PC-3 (cell line): ENCODE results near the gene FAM120B. TPM values are rescaled to one million over a fixed set of nuclear protein-coding genes. Genes with fewer than 3 reads are reported as not detected.

Source experiments
- ATAC-seq: fragments of 200-7000 bp; cut with Tn5 transposase; 2 replicates; pipeline ENCODE4 v1.9.1; 2020; ENCODE audit warnings: mild to moderate bottlenecking, moderate library complexity
- BruUV-seq: library from RNA; stranded (reverse); fragments of 400-500 nt; replicated peaks from 2 replicates; lab custom pipeline; 2021; lab: Mats Ljungman, UMichigan
- CTCF ChIA-PET: fragments of 300-600 bp; sonication (Branson Sonifier 250); formaldehyde crosslinking; loops from one replicate; lab custom pipeline; 2022; ENCODE audit warnings: antibody characterized with exemption; lab: Charles Lee
- POLR2A ChIA-PET: fragments of 300-600 bp; sonication (Branson Sonifier 250); formaldehyde crosslinking; loops from one replicate; lab custom pipeline; 2022; ENCODE audit warnings: antibody characterized with exemption; ENCODE audit not compliant: unreplicated experiment; lab: Charles Lee
- DNase-seq: peaks from one replicate; pipeline ENCODE4 v3.0.0-alpha.2; 2015
- H2AFZ ChIP-seq: fragments of 300-600 bp; sonication (generic); 2 replicates; pipeline ENCODE4 v1.6.0; 2016; ENCODE audit warnings: antibody characterized with exemption, low read length
- H3F3A ChIP-seq: fragments of 300-600 bp; sonication (generic); one replicate; pipeline ENCODE4 v1.6.0; 2017; ENCODE audit warnings: antibody characterized with exemption, low read length, control low read depth, mild to moderate bottlenecking; ENCODE audit not compliant: unreplicated experiment
- H3K27ac ChIP-seq: fragments of 300-600 bp; sonication (generic); 2 replicates; pipeline ENCODE4 v1.5.1; 2016; ENCODE audit warnings: mild to moderate bottlenecking, low read length
- H3K27me3 ChIP-seq: fragments of 300-600 bp; sonication (generic); 2 replicates; pipeline ENCODE4 v1.6.1; 2016; ENCODE audit warnings: low read length, mixed read lengths
- H3K36me3 ChIP-seq: fragments of 300-600 bp; sonication (generic); 2 replicates; pipeline ENCODE4 v1.6.1; 2016; ENCODE audit warnings: low read depth, mixed run types, low read length, mixed read lengths
- H3K4me1 ChIP-seq: fragments of 300-600 bp; sonication (generic); 2 replicates; pipeline ENCODE4 v1.5.1; 2016; ENCODE audit warnings: low read length; ENCODE audit not compliant: insufficient read depth
- H3K4me2 ChIP-seq: fragments of 300-600 bp; sonication (generic); 2 replicates; pipeline ENCODE4 v1.6.0; 2016; ENCODE audit warnings: low read length
- H3K4me3 ChIP-seq: fragments of 300-600 bp; sonication (generic); 2 replicates; pipeline ENCODE4 v1.5.1; 2016; ENCODE audit warnings: mild to moderate bottlenecking, low read length, mixed read lengths
- H3K79me2 ChIP-seq: fragments of 300-600 bp; sonication (generic); 2 replicates; pipeline ENCODE4 v1.6.1; 2017; ENCODE audit warnings: low read length, mixed read lengths
- H3K9ac ChIP-seq: fragments of 300-600 bp; sonication (generic); 2 replicates; pipeline ENCODE4 v1.6.0; 2016; ENCODE audit warnings: mild to moderate bottlenecking, low read length
- H3K9me2 ChIP-seq: fragments of 300-600 bp; sonication (generic); replicated peaks from 2 replicates; pipeline ENCODE4 v1.6.1; 2016; ENCODE audit warnings: mixed run types, low read length, mixed read lengths
- H3K9me3 ChIP-seq: fragments of 300-600 bp; sonication (generic); 2 replicates; pipeline ENCODE4 v1.6.1; 2016; ENCODE audit warnings: low read length, mixed read lengths
- H4K20me1 ChIP-seq: fragments of 300-600 bp; sonication (generic); 2 replicates; pipeline ENCODE4 v1.6.1; 2016; ENCODE audit warnings: low read length, mixed read lengths
- EZH2 ChIP-seq: fragments of 300-600 bp; sonication (generic); IDR thresholded peaks from one replicate; pipeline ENCODE4 v1.6.1; 2017; ENCODE audit warnings: antibody characterized with exemption, mild to moderate bottlenecking, low read length; ENCODE audit not compliant: unreplicated experiment
- EZH2phosphoT487 ChIP-seq: fragments of 300-600 bp; sonication (generic); IDR thresholded peaks from 2 replicates; pipeline ENCODE4 v1.6.1; 2018; ENCODE audit warnings: mild to moderate bottlenecking, antibody characterized with exemption, low read length, borderline replicate concordance
- intact Hi-C: fragments of 100-400 bp; cut with micrococcal nuclease; formaldehyde crosslinking; loops from 2 replicates; pipeline ENCODE4 v1.9.0; 2023
- total RNA-seq: library from RNA; depleted of rRNA; stranded (reverse); fragments of >200 nt; gene quantifications from 2 replicates; pipeline ENCODE4 v1.2.3, GENCODE V29; 2014
- TF ChIP-seq, protein P1 (sequence below): fragments of 300-600 bp; sonication (generic); conservative IDR thresholded peaks from 2 replicates; pipeline ENCODE4 v1.5.1; 2017; ENCODE audit warnings: antibody characterized with exemption, low read depth, mild to moderate bottlenecking, low read length

FAM120B gene
- total RNA-seq, 1 experiment from 2014 or later, result 8.7 TPM

- Histone ChIP-seq H3K27ac (no peak overlapping the region), H3K36me3 (no peaks in the 10 kb centered on the region), H3F3A (no peaks in the 10 kb centered on the region), H3K27me3 (peaks cover 50% of the 10 kb centered on the region), H3K4me2 (peak overlapping the region; percentile 78), H3K9me2 (no peaks in the 10 kb centered on the region), H3K9ac (no peak overlapping the region), H3K9me3 (no peaks in the 10 kb centered on the region), H3K4me3 (peak overlapping the region; percentile 61), H3K79me2 (no peaks in the 10 kb centered on the region), H3K4me1 (peaks cover 10% of the 10 kb centered on the region), H2AFZ (peak overlapping the region; percentile 68; the same call in 1 of the 2 replicates), H4K20me1 (no peaks in the 10 kb centered on the region)
- ChIA-PET POLR2A (no interaction called here), CTCF (interaction anchor here (0.9 to 2.1 kb wide), 2 partner anchors 26 to 460 kb away, joined by 3 to 12 read pairs; no protein-coding TSS in a partner anchor)
- ATAC-seq (no peak), DNase-seq (no peak)
- intact Hi-C loops, result loop anchor here (2.0 to 5.0 kb wide), 3 partner anchors 113 to 500 kb away; no protein-coding TSS in a partner anchor
- TF ChIP-seq, protein P1, sequence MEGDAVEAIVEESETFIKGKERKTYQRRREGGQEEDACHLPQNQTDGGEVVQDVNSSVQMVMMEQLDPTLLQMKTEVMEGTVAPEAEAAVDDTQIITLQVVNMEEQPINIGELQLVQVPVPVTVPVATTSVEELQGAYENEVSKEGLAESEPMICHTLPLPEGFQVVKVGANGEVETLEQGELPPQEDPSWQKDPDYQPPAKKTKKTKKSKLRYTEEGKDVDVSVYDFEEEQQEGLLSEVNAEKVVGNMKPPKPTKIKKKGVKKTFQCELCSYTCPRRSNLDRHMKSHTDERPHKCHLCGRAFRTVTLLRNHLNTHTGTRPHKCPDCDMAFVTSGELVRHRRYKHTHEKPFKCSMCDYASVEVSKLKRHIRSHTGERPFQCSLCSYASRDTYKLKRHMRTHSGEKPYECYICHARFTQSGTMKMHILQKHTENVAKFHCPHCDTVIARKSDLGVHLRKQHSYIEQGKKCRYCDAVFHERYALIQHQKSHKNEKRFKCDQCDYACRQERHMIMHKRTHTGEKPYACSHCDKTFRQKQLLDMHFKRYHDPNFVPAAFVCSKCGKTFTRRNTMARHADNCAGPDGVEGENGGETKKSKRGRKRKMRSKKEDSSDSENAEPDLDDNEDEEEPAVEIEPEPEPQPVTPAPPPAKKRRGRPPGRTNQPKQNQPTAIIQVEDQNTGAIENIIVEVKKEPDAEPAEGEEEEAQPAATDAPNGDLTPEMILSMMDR, result no peak
- no peak for TF ChIP-seq EZH2
- no peak for TF ChIP-seq EZH2phosphoT487
- no TSS peak for BruUV-seq
Observed at GRCh38 chr6:170292111-170292406, 14.5 kb upstream of the FAM120B start.

DNA sequence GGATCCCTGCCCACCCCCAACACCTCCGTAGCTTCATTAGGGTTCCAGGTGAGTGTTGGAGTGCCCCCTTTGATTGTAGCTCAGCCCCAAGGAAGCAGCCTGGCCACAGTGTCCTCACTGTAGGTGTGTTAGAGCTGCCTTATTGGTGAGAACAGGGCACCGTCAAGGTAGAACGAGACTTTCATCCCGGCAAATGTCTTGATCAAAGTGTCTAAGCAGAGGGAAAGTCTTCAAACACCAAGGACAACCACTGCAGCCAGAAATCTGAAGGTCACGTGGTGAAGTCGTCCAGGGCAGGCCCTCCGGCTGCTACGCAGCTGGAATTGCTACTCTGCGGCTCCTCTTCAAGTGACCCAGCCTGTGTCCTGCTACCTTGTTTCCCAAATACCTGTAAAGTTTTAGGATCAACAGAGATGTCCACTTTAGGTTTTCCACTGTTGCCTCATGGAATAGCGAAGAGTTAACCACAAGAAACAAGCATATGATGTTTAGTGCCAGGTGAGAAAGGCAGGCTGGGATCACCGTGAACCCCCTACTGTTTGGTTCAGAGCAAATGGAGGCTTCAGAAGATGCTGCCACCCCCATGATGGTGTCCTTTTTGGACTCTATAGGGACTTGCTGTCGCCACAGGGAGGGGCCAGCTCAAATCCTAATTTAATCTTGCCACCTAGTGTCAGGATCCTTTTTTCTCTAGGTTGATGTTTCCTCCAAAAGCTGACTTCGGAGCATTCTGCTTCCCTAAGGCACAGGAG, 14.0 kb upstream of the FAM120B start:
- Histone ChIP-seq H4K20me1 (no peaks in the 10 kb centered on the region), H3K9ac (no peak overlapping the region), H3K27me3 (peaks cover 50% of the 10 kb centered on the region), H3K79me2 (no peaks in the 10 kb centered on the region), H2AFZ (peak overlapping the region; percentile 68; the same call in 1 of the 2 replicates), H3F3A (no peaks in the 10 kb centered on the region), H3K4me3 (peak overlapping the region; percentile 61), H3K9me3 (no peaks in the 10 kb centered on the region), H3K36me3 (no peaks in the 10 kb centered on the region), H3K27ac (no peak overlapping the region), H3K4me1 (peaks cover 10% of the 10 kb centered on the region), H3K4me2 (peak overlapping the region; percentile 78), H3K9me2 (no peaks in the 10 kb centered on the region)
- peak; percentile 53 for DNase-seq
- intact Hi-C loops, result loop anchor here (1.0 to 5.0 kb wide), 5 partner anchors 114 to 500 kb away; no protein-coding TSS in a partner anchor
- ChIA-PET POLR2A (interaction anchor here (0.5 to 0.6 kb wide), 2 partner anchors 13 to 541 kb away, joined by 3 to 5 read pairs; partner anchors contain the start of genes DYNLT2 and ERMARD), CTCF (interaction anchor here (0.6 to 2.1 kb wide), 5 partner anchors 16 to 512 kb away, joined by 3 to 12 read pairs (median 4); no protein-coding TSS in a partner anchor)
- TF ChIP-seq, protein P1, result peak; percentile 53
- no peak for TF ChIP-seq EZH2
- no peak for TF ChIP-seq EZH2phosphoT487
- ATAC-seq, result peak; percentile 20
- no TSS peak for BruUV-seq
